WTC11 (cell line): ENCODE results near the gene BMP8A. TPM values are rescaled to one million over a fixed set of nuclear protein-coding genes. Genes with fewer than 3 reads are reported as not detected.
A peak's percentile ranks its signal among the peaks of the same experiment; 100 is the strongest.

Source experiments
- ATAC-seq: fragments of 200-7000 bp; cut with Tn5 transposase; 2 replicates; pipeline ENCODE4 v1.10.0; 2021; ENCODE audit warnings: mild to moderate bottlenecking, moderate library complexity
- CTCF ChIA-PET: fragments of 300-600 bp; sonication (Branson Sonifier 250); formaldehyde crosslinking; loops from one replicate; lab custom pipeline; 2021; ENCODE audit warnings: antibody characterized with exemption; lab: Charles Lee
- POLR2A ChIA-PET: fragments of 350-600 bp; sonication (Branson Sonifier 250); formaldehyde crosslinking; loops from one replicate; lab custom pipeline; 2021; ENCODE audit warnings: antibody characterized with exemption; lab: Charles Lee
- DNase-seq: peaks from one replicate; pipeline ENCODE4 v3.0.0; 2021; ENCODE audit warnings: low spot score
- H3K27ac Mint-ChIP-seq: 2 replicates; pipeline ENCODE4 v1.8.0; 2021; ENCODE audit warnings: mixed read lengths
- H3K27me3 Mint-ChIP-seq: 2 replicates; pipeline ENCODE4 v1.8.0; 2021; ENCODE audit warnings: low read depth, mild to moderate bottlenecking, moderate library complexity, mixed read lengths
- H3K36me3 Mint-ChIP-seq: 2 replicates; pipeline ENCODE4 v1.8.0; 2021; ENCODE audit warnings: mixed read lengths
- H3K4me1 Mint-ChIP-seq: 2 replicates; pipeline ENCODE4 v1.8.0; 2022; ENCODE audit warnings: mixed read lengths
- H3K4me3 Mint-ChIP-seq: 2 replicates; pipeline ENCODE4 v1.8.0; 2021; ENCODE audit warnings: mild to moderate bottlenecking, moderate library complexity, mixed read lengths
- H3K9me3 Mint-ChIP-seq: 2 replicates; pipeline ENCODE4 v1.8.0; 2021; ENCODE audit warnings: mixed read lengths
- ESRRA ChIP-seq: sonication (generic); formaldehyde crosslinking; IDR thresholded peaks from 2 replicates; pipeline ENCODE4 v1.8.1; 2022; ENCODE audit warnings: mild to moderate bottlenecking, missing genetic modification reagents, borderline replicate concordance
- FOXJ3 ChIP-seq: sonication (generic); formaldehyde crosslinking; IDR thresholded peaks from 2 replicates; pipeline ENCODE4 v1.9.0; 2021; ENCODE audit warnings: missing genetic modification reagents, mild to moderate bottlenecking, borderline replicate concordance
- GABPB1 ChIP-seq: sonication (generic); formaldehyde crosslinking; IDR thresholded peaks from 2 replicates; pipeline ENCODE4 v1.8.1; 2023; ENCODE audit warnings: mild to moderate bottlenecking, missing genetic modification reagents
- NFE2L1 ChIP-seq: sonication (generic); formaldehyde crosslinking; IDR thresholded peaks from 2 replicates; pipeline ENCODE4 v1.8.1; 2023; ENCODE audit warnings: missing genetic modification reagents
- NR2C2 ChIP-seq: sonication (generic); formaldehyde crosslinking; IDR thresholded peaks from 2 replicates; pipeline ENCODE4 v1.8.0; 2022; ENCODE audit warnings: mild to moderate bottlenecking, missing genetic modification reagents
- SOX15 ChIP-seq: fragments of 250-450 bp; sonication (Bioruptor Pico); IDR thresholded peaks from 2 replicates; pipeline ENCODE4 v1.9.0; 2021; ENCODE audit warnings: mild to moderate bottlenecking
- ZNF416 ChIP-seq: fragments of 250-450 bp; sonication (Bioruptor Pico); IDR thresholded peaks from 2 replicates; pipeline ENCODE4 v1.9.0; 2021; ENCODE audit warnings: mild to moderate bottlenecking, inconsistent platforms
- total RNA-seq: library from RNA; stranded (reverse); gene quantifications from 3 replicates; pipeline ENCODE4 v1.2.3, GENCODE V29; 2021
- TF ChIP-seq, protein P1 (sequence below): sonication (generic); formaldehyde crosslinking; IDR thresholded peaks from 2 replicates; pipeline ENCODE4 v1.8.1; 2022; ENCODE audit warnings: mild to moderate bottlenecking, missing genetic modification reagents, moderate library complexity, borderline replicate concordance
- TF ChIP-seq, protein P2 (sequence below): sonication (generic); formaldehyde crosslinking; IDR thresholded peaks from 2 replicates; pipeline ENCODE4 v1.8.1; 2022; ENCODE audit warnings: mild to moderate bottlenecking, moderate library complexity, missing genetic modification reagents
- TF ChIP-seq, protein P3 (sequence below): sonication (generic); formaldehyde crosslinking; conservative IDR thresholded peaks from 2 replicates; pipeline ENCODE4 v1.8.1; 2022; ENCODE audit warnings: mild to moderate bottlenecking, missing genetic modification reagents
- TF ChIP-seq, protein P4 (sequence below): sonication (generic); formaldehyde crosslinking; IDR thresholded peaks from 2 replicates; pipeline ENCODE4 v1.8.0; 2022; ENCODE audit warnings: mild to moderate bottlenecking, missing genetic modification reagents
- TF ChIP-seq, protein P5 (sequence below): fragments of 250-450 bp; sonication (Bioruptor Pico); IDR thresholded peaks from 2 replicates; pipeline ENCODE4 v1.9.0; 2021; ENCODE audit warnings: mild to moderate bottlenecking, borderline replicate concordance
- TF ChIP-seq, protein P6 (sequence below): sonication (generic); formaldehyde crosslinking; IDR thresholded peaks from 2 replicates; pipeline ENCODE4 v1.8.0; 2022; ENCODE audit warnings: missing genetic modification reagents

BMP8A gene
- total RNA-seq, 1 experiment from 2014 or later = 0.94 TPM

DNA sequence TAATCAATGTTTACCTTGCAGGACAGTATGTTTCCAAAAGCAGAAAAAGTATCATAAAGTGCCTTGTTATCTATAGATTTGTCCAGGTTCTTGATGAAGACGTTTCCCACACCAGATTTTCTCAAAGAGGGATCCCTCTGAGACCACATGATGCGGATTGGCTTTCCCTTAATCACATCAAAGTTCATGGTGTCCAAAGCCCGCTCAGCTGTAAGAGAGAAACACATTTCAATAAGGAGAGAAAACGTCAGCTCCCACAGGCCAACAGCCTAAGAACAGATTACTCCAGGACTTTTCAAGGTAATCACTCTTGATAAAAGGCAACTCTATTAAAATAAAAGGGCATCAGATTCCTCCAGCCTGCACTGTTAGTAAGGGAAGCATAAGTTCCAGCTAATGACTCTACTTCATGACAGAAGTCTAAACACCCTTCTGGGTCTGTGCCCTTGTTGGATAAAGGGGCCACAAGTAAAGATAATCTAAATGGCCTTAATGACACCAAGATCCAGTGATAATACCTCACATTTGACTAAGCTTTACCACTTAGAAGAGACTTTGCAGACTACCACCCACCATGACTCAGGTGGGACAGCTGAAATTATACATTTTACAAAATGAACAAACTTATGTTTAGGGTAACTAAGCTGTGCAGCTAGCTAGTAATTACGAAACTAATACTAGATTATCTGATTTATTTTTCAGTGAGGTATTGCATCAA is 81.1 kb downstream of the BMP8A start:
- Mint-ChIP-seq H3K4me1 (peaks cover 27% of the 10 kb centered on the region), H3K27ac (no peak overlapping the region; the same call in 1 of the 2 replicates), H3K27me3 (no peaks in the 10 kb centered on the region), H3K36me3 (peaks cover 77% of the 10 kb centered on the region), H3K4me3 (peak overlapping the region; percentile 85), H3K9me3 (no peaks in the 10 kb centered on the region)
- ATAC-seq = no peak
- no peak for DNase-seq
- CTCF ChIA-PET = interaction anchor here (1.5 to 2.1 kb wide), 3 partner anchors 11 to 162 kb away, joined by 3 to 9 read pairs (median 4); no protein-coding TSS in a partner anchor
- TF ChIP-seq, protein P1, sequence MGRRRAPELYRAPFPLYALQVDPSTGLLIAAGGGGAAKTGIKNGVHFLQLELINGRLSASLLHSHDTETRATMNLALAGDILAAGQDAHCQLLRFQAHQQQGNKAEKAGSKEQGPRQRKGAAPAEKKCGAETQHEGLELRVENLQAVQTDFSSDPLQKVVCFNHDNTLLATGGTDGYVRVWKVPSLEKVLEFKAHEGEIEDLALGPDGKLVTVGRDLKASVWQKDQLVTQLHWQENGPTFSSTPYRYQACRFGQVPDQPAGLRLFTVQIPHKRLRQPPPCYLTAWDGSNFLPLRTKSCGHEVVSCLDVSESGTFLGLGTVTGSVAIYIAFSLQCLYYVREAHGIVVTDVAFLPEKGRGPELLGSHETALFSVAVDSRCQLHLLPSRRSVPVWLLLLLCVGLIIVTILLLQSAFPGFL (CRISPR knock-in tag) = no peak
- TF ChIP-seq NR2C2 (no peak), FOXJ3 (CRISPR knock-in tag) (no peak), NFE2L1 (CRISPR knock-in tag) (no peak), SOX15 (CRISPR knock-in tag) (no peak), ESRRA (CRISPR knock-in tag) (no peak), ZNF416 (CRISPR knock-in tag) (no peak), GABPB1 (CRISPR knock-in tag) (no peak)
- TF ChIP-seq, protein P2, sequence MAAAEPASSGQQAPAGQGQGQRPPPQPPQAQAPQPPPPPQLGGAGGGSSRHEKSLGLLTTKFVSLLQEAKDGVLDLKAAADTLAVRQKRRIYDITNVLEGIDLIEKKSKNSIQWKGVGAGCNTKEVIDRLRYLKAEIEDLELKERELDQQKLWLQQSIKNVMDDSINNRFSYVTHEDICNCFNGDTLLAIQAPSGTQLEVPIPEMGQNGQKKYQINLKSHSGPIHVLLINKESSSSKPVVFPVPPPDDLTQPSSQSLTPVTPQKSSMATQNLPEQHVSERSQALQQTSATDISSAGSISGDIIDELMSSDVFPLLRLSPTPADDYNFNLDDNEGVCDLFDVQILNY (CRISPR knock-in tag) = no peak
- TF ChIP-seq, protein P3, sequence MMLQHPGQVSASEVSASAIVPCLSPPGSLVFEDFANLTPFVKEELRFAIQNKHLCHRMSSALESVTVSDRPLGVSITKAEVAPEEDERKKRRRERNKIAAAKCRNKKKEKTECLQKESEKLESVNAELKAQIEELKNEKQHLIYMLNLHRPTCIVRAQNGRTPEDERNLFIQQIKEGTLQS (CRISPR knock-in tag) = no peak
- TF ChIP-seq, protein P4, sequence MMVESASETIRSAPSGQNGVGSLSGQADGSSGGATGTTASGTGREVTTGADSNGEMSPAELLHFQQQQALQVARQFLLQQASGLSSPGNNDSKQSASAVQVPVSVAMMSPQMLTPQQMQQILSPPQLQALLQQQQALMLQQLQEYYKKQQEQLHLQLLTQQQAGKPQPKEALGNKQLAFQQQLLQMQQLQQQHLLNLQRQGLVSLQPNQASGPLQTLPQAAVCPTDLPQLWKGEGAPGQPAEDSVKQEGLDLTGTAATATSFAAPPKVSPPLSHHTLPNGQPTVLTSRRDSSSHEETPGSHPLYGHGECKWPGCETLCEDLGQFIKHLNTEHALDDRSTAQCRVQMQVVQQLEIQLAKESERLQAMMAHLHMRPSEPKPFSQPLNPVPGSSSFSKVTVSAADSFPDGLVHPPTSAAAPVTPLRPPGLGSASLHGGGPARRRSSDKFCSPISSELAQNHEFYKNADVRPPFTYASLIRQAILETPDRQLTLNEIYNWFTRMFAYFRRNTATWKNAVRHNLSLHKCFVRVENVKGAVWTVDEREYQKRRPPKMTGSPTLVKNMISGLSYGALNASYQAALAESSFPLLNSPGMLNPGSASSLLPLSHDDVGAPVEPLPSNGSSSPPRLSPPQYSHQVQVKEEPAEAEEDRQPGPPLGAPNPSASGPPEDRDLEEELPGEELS (CRISPR knock-in tag) = no peak
- TF ChIP-seq, protein P5, sequence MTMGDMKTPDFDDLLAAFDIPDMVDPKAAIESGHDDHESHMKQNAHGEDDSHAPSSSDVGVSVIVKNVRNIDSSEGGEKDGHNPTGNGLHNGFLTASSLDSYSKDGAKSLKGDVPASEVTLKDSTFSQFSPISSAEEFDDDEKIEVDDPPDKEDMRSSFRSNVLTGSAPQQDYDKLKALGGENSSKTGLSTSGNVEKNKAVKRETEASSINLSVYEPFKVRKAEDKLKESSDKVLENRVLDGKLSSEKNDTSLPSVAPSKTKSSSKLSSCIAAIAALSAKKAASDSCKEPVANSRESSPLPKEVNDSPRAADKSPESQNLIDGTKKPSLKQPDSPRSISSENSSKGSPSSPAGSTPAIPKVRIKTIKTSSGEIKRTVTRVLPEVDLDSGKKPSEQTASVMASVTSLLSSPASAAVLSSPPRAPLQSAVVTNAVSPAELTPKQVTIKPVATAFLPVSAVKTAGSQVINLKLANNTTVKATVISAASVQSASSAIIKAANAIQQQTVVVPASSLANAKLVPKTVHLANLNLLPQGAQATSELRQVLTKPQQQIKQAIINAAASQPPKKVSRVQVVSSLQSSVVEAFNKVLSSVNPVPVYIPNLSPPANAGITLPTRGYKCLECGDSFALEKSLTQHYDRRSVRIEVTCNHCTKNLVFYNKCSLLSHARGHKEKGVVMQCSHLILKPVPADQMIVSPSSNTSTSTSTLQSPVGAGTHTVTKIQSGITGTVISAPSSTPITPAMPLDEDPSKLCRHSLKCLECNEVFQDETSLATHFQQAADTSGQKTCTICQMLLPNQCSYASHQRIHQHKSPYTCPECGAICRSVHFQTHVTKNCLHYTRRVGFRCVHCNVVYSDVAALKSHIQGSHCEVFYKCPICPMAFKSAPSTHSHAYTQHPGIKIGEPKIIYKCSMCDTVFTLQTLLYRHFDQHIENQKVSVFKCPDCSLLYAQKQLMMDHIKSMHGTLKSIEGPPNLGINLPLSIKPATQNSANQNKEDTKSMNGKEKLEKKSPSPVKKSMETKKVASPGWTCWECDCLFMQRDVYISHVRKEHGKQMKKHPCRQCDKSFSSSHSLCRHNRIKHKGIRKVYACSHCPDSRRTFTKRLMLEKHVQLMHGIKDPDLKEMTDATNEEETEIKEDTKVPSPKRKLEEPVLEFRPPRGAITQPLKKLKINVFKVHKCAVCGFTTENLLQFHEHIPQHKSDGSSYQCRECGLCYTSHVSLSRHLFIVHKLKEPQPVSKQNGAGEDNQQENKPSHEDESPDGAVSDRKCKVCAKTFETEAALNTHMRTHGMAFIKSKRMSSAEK (CRISPR knock-in tag) = no peak
- TF ChIP-seq, protein P6, sequence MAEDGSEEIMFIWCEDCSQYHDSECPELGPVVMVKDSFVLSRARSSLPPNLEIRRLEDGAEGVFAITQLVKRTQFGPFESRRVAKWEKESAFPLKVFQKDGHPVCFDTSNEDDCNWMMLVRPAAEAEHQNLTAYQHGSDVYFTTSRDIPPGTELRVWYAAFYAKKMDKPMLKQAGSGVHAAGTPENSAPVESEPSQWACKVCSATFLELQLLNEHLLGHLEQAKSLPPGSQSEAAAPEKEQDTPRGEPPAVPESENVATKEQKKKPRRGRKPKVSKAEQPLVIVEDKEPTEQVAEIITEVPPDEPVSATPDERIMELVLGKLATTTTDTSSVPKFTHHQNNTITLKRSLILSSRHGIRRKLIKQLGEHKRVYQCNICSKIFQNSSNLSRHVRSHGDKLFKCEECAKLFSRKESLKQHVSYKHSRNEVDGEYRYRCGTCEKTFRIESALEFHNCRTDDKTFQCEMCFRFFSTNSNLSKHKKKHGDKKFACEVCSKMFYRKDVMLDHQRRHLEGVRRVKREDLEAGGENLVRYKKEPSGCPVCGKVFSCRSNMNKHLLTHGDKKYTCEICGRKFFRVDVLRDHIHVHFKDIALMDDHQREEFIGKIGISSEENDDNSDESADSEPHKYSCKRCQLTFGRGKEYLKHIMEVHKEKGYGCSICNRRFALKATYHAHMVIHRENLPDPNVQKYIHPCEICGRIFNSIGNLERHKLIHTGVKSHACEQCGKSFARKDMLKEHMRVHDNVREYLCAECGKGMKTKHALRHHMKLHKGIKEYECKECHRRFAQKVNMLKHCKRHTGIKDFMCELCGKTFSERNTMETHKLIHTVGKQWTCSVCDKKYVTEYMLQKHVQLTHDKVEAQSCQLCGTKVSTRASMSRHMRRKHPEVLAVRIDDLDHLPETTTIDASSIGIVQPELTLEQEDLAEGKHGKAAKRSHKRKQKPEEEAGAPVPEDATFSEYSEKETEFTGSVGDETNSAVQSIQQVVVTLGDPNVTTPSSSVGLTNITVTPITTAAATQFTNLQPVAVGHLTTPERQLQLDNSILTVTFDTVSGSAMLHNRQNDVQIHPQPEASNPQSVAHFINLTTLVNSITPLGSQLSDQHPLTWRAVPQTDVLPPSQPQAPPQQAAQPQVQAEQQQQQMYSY = no peak
- POLR2A ChIA-PET = no interaction called here
